Liver (tissue), 9 donors: ENCODE data around the gene SEMA5A. TPM values are rescaled to one million over a fixed set of nuclear protein-coding genes. Genes with fewer than 3 reads are reported as not detected.
A peak's percentile ranks its signal among the peaks of the same experiment; 100 is the strongest.

Source experiments
- DNase-seq: peaks from one replicate; pipeline ENCODE4 v3.0.0-alpha.2; 2017; ENCODE audit warnings: low spot score
- H3K27ac ChIP-seq, 2 donors: one replicate each; pipeline ENCODE4 v1.7.0; 2013; ENCODE audit warnings: inconsistent platforms in 2 of 2, low read length in 2 of 2, control low read depth in 1 of 2, low read depth in 1 of 2, mild to moderate bottlenecking in 1 of 2
- H3K27me3 ChIP-seq, 4 donors: one replicate each; pipeline versions ENCODE4 v1.6.1 to v1.7.0; 2013; ENCODE audit warnings: low read length in 3 of 4, inconsistent platforms in 1 of 4, mild to moderate bottlenecking in 1 of 4, moderate library complexity in 1 of 4; ENCODE audit not compliant: control insufficient read depth in 4 of 4, insufficient read depth in 4 of 4
- H3K36me3 ChIP-seq, 4 donors: one replicate each; pipeline versions ENCODE4 v1.6.1 to v1.7.0; 2013; ENCODE audit warnings: low read length in 3 of 4, mild to moderate bottlenecking in 3 of 4, low read depth in 1 of 4, moderate library complexity in 1 of 4; ENCODE audit not compliant: control insufficient read depth in 4 of 4, insufficient read depth in 3 of 4
- H3K4me1 ChIP-seq, 4 donors: one replicate each; pipeline versions ENCODE4 v1.6.1 to v1.7.0; 2013; ENCODE audit warnings: low read length in 3 of 4, mild to moderate bottlenecking in 3 of 4, moderate library complexity in 1 of 4; ENCODE audit not compliant: control insufficient read depth in 4 of 4, insufficient read depth in 4 of 4
- H3K4me3 ChIP-seq, 3 donors: one replicate each; pipeline versions ENCODE4 v1.6.1 to v1.7.0; 2013; ENCODE audit warnings: low read length in 3 of 3, control low read depth in 1 of 3, low read depth in 1 of 3, mild to moderate bottlenecking in 1 of 3
- H3K9ac ChIP-seq, 2 donors: one replicate each; pipeline ENCODE4 v1.7.0; 2013; ENCODE audit warnings: low read length in 2 of 2, mild to moderate bottlenecking in 2 of 2, moderate library complexity in 2 of 2, control low read depth in 1 of 2, low read depth in 1 of 2
- H3K9me3 ChIP-seq, 4 donors: one replicate each; pipeline versions ENCODE4 v1.6.1 to v1.7.0; 2013; ENCODE audit warnings: low read length in 3 of 4; ENCODE audit not compliant: control insufficient read depth in 4 of 4
- EGR1 ChIP-seq, 2 donors: IDR thresholded peaks; 2 replicates each; pipeline ENCODE4 v1.6.1; 2016 to 2018; ENCODE audit warnings: antibody characterized with exemption in 2 of 2, low read depth in 2 of 2
- FOXA1 ChIP-seq: IDR thresholded peaks from 2 replicates; pipeline ENCODE4 v1.6.1; 2016; ENCODE audit warnings: antibody characterized with exemption
- JUND ChIP-seq, 2 donors: IDR thresholded peaks; 2 replicates each; pipeline ENCODE4 v1.6.1; 2016; ENCODE audit warnings: antibody characterized with exemption in 2 of 2
- MAX ChIP-seq: IDR thresholded peaks from 2 replicates; pipeline ENCODE4 v1.6.1; 2016; ENCODE audit warnings: antibody characterized with exemption
- NR2F2 ChIP-seq: IDR thresholded peaks from 2 replicates; pipeline ENCODE4 v1.6.1; 2016; ENCODE audit warnings: antibody characterized with exemption
- RXRA ChIP-seq, 2 donors: IDR thresholded peaks; 2 replicates each; pipeline ENCODE4 v1.6.1; 2017 to 2018; ENCODE audit warnings: antibody characterized with exemption in 2 of 2, mild to moderate bottlenecking in 1 of 2
- SP1 ChIP-seq: IDR thresholded peaks from 2 replicates; pipeline ENCODE4 v1.6.1; 2018; ENCODE audit warnings: antibody characterized with exemption, mild to moderate bottlenecking
- YY1 ChIP-seq: IDR thresholded peaks from 2 replicates; pipeline ENCODE4 v1.6.1; 2016; ENCODE audit warnings: antibody characterized with exemption, mild to moderate bottlenecking
- WGBS: extraction: QIAGEN DNeasy Blood & Tissue Kit; methylation state at CpG from one replicate; pipeline ENCODE4 v1.1.7; 2013; 5-methylcytosine and 5-hydroxymethylcytosine counted together
- polyA plus RNA-seq, 2 donors: library from polyadenylated mRNA; stranded (reverse) in 1 of 2; unstranded in 1 of 2; fragments of 200-250 nt in 1 of 2; fragments of >200 nt in 1 of 2; fragmentation: Nextera tagmentation in 1 of 2; extraction: Ambion mirVana in 1 of 2; gene quantifications; one replicate each; pipeline versions ENCODE4 v1.2.1 to v1.2.3, GENCODE V29; 2013 to 2015
- total RNA-seq, 2 donors: library from RNA; depleted of rRNA; stranded (reverse); fragments of >200 nt; gene quantifications; one replicate each; pipeline ENCODE4 v1.2.3, GENCODE V29; 2014
- TF ChIP-seq, protein P1 (sequence below): IDR thresholded peaks from 2 replicates; pipeline ENCODE4 v1.6.1; 2016; ENCODE audit warnings: antibody characterized with exemption, mild to moderate bottlenecking
- TF ChIP-seq, protein P2 (sequence below): IDR thresholded peaks from 2 replicates; pipeline ENCODE4 v1.6.1; 2016; ENCODE audit warnings: antibody characterized with exemption
- TF ChIP-seq, protein P3 (sequence below): fragments of 150-350 bp; IDR thresholded peaks from 2 replicates; pipeline ENCODE4 v1.5.1; 2017; ENCODE audit warnings: improper control_type of control experiment, low read depth, low read length; ENCODE audit not compliant: missing input control
- donor health status: healthy.
- donor health status: healthy.
- donor health status: healthy.
- donor health status: healthy.
- donor health status: healthy.

The SEMA5A gene
- total and polyA plus RNA-seq, 4 donors, result 1.1 to 5.8 (median 3.2) TPM

- DNase-seq, result no peak
- no peaks in the 10 kb centered on the region for H3K27me3 ChIP-seq
- H3K36me3 ChIP-seq, result no peaks in the 10 kb centered on the region
- no peak overlapping the region for H3K4me3 ChIP-seq
- TF ChIP-seq, protein P1, sequence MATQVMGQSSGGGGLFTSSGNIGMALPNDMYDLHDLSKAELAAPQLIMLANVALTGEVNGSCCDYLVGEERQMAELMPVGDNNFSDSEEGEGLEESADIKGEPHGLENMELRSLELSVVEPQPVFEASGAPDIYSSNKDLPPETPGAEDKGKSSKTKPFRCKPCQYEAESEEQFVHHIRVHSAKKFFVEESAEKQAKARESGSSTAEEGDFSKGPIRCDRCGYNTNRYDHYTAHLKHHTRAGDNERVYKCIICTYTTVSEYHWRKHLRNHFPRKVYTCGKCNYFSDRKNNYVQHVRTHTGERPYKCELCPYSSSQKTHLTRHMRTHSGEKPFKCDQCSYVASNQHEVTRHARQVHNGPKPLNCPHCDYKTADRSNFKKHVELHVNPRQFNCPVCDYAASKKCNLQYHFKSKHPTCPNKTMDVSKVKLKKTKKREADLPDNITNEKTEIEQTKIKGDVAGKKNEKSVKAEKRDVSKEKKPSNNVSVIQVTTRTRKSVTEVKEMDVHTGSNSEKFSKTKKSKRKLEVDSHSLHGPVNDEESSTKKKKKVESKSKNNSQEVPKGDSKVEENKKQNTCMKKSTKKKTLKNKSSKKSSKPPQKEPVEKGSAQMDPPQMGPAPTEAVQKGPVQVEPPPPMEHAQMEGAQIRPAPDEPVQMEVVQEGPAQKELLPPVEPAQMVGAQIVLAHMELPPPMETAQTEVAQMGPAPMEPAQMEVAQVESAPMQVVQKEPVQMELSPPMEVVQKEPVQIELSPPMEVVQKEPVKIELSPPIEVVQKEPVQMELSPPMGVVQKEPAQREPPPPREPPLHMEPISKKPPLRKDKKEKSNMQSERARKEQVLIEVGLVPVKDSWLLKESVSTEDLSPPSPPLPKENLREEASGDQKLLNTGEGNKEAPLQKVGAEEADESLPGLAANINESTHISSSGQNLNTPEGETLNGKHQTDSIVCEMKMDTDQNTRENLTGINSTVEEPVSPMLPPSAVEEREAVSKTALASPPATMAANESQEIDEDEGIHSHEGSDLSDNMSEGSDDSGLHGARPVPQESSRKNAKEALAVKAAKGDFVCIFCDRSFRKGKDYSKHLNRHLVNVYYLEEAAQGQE, result no peak
- TF ChIP-seq EGR1 (IDR thresholded peaks at IDR 0.05; ENCODE audit: low read depth in 2 of 2) (no peak), MAX (no peak), JUND (IDR thresholded peaks at IDR 0.05) (no peak), YY1 (no peak)
- TF ChIP-seq, protein P2, sequence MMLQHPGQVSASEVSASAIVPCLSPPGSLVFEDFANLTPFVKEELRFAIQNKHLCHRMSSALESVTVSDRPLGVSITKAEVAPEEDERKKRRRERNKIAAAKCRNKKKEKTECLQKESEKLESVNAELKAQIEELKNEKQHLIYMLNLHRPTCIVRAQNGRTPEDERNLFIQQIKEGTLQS, result no peak
- TF ChIP-seq, protein P3, sequence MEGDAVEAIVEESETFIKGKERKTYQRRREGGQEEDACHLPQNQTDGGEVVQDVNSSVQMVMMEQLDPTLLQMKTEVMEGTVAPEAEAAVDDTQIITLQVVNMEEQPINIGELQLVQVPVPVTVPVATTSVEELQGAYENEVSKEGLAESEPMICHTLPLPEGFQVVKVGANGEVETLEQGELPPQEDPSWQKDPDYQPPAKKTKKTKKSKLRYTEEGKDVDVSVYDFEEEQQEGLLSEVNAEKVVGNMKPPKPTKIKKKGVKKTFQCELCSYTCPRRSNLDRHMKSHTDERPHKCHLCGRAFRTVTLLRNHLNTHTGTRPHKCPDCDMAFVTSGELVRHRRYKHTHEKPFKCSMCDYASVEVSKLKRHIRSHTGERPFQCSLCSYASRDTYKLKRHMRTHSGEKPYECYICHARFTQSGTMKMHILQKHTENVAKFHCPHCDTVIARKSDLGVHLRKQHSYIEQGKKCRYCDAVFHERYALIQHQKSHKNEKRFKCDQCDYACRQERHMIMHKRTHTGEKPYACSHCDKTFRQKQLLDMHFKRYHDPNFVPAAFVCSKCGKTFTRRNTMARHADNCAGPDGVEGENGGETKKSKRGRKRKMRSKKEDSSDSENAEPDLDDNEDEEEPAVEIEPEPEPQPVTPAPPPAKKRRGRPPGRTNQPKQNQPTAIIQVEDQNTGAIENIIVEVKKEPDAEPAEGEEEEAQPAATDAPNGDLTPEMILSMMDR, result no peak
- no peak overlapping the region for H3K27ac ChIP-seq
- H3K9ac ChIP-seq, result no peak overlapping the region
- peaks cover 0 to 1% (median 0%) of the 10 kb centered on the region in 4 donors for H3K4me1 ChIP-seq
- WGBS, result 86% methylated on average over 4 of the region's 4 CpGs
- H3K9me3 ChIP-seq, result no peaks in the 10 kb centered on the region
Measured at GRCh38 chr5:9325549-9325948, 220.3 kb downstream of the SEMA5A start.

DNA sequence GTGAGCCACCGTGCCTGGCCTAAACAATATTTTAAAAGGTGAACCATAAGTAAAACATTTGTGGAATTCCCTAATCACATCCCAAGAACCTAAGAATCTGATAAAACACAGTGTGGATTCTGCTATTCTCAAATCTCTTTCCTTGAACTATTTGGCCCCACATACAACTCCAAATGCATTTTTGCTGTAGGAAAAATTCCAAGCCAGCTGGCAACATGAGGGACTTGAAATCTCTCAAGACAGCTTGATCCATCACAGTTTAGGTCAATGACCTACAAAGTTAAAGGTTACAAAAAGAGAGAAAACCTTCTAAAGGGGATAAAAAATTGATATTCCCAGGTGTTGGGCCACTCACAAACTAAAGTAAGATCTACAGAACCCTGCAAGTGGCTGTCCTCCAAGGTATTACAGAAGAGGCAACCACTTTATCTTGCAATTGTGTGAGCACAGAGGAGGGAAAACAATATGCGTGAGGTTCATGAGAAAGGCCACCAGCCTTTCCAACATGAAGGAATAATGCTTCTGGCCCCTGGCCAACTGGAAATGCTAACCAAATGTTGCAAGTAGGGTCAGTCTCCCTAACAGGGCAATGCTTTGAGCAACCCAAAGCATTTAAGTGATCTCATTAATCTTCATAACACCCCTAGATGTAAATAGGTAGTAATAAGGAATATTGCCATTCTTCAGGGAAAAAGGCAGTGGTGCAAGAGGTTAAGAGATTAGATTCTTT, 221.4 kb downstream of the SEMA5A start:
- Histone ChIP-seq H3K4me3 (no peak overlapping the region), H3K27ac (no peak overlapping the region), H3K9me3 (no peaks in the 10 kb centered on the region), H3K36me3 (no peaks in the 10 kb centered on the region), H3K4me1 (peaks cover 0 to 1% (median 0%) of the 10 kb centered on the region in 4 donors), H3K27me3 (no peaks in the 10 kb centered on the region), H3K9ac (no peak overlapping the region)
- TF ChIP-seq NR2F2 (peak; percentile 61), FOXA1 (no peak), EGR1 (IDR thresholded peaks at IDR 0.05; ENCODE audit: low read depth in 2 of 2) (no peak)
- no peak for DNase-seq
- WGBS, result 92% methylated on average over 2 of the region's 2 CpGs

DNA sequence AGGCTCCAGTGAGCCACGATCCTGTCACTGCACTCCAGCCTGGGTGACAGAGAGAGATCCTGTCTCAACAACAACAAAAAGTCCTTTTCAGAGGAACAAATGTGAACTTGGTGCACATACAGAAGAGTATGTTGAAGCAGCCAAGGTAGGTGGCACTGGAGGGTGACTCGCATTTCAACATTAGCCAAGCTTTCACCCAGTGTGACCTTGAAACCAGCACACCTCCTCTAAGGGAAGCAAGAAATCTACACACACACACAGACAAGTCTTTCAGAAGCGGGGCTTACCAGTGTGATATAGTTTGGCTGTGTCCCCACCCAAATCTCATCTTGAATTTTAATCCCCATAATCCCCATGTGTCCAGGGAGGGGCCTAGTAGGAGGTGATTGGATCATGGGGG, 225.2 kb downstream of the SEMA5A start:
- no peak overlapping the region for H3K4me3 ChIP-seq

More for the DNA sequence above, 225.2 kb downstream of the SEMA5A start:
- no peaks in the 10 kb centered on the region for H3K27me3 ChIP-seq
- peaks cover 0 to 4% (median 0%) of the 10 kb centered on the region in 4 donors for H3K36me3 ChIP-seq
- H3K9me3 ChIP-seq, result no peaks in the 10 kb centered on the region
- no peak for DNase-seq
- WGBS, result 91% methylated on average over 3 of the region's 3 CpGs
- no peak overlapping the region for H3K27ac ChIP-seq
- TF ChIP-seq YY1, result no peak
- no peak for TF ChIP-seq RXRA (IDR thresholded peaks at IDR 0.05)
- TF ChIP-seq SP1, result no peak
- TF ChIP-seq NR2F2, result no peak
- TF ChIP-seq FOXA1, result no peak
- TF ChIP-seq, protein P1, result no peak
- TF ChIP-seq, protein P2, result no peak
- TF ChIP-seq EGR1 (IDR thresholded peaks at IDR 0.05; ENCODE audit: low read depth in 2 of 2), result no peak
- TF ChIP-seq MAX, result no peak
- H3K9ac ChIP-seq, result no peak overlapping the region
- no peaks in the 10 kb centered on the region for H3K4me1 ChIP-seq
